ENCODE results near the gene SULT4A1. TPM values are rescaled to one million over a fixed set of nuclear protein-coding genes. Genes with fewer than 3 reads are reported as not detected.
"Not testable (repeated sequence)": the region's sequence is repeated elsewhere in the genome, so short reads cannot be mapped to it uniquely, and the experiment has no call there.

Gene SULT4A1
- total RNA-seq, 2 donors from 2014 or later = 0.26 TPM; not detected in 1

GRCh38 chr22:43904412-43904811 is 42.1 kb upstream of the SULT4A1 start:
- 23 to 47% methylated on average over 6 to 12 of the region's 12 CpGs for WGBS, 2 donors
- H3K4me3 ChIP-seq; intact Hi-C loops (cut with DNase I); H3K4me1 ChIP-seq; ATAC-seq; H3K36me3 ChIP-seq (replicated peaks in 1 of 2; ENCODE audit: insufficient read depth in 1 of 2, low read depth in 2 of 2); H3K27ac ChIP-seq; H3K27me3 ChIP-seq; H3K9me3 ChIP-seq: not testable (repeated sequence)
- DNase-seq = peak; percentile 26 to 58 (median 53)
- TF ChIP-seq, protein P1, sequence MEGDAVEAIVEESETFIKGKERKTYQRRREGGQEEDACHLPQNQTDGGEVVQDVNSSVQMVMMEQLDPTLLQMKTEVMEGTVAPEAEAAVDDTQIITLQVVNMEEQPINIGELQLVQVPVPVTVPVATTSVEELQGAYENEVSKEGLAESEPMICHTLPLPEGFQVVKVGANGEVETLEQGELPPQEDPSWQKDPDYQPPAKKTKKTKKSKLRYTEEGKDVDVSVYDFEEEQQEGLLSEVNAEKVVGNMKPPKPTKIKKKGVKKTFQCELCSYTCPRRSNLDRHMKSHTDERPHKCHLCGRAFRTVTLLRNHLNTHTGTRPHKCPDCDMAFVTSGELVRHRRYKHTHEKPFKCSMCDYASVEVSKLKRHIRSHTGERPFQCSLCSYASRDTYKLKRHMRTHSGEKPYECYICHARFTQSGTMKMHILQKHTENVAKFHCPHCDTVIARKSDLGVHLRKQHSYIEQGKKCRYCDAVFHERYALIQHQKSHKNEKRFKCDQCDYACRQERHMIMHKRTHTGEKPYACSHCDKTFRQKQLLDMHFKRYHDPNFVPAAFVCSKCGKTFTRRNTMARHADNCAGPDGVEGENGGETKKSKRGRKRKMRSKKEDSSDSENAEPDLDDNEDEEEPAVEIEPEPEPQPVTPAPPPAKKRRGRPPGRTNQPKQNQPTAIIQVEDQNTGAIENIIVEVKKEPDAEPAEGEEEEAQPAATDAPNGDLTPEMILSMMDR (IDR thresholded peaks at IDR 0.05) = peak in 3 of 7 experiments; percentile 3 to 23 (median 10)

GRCh38 chr22:43903033-43903432 is 40.7 kb upstream of the SULT4A1 start:
- WGBS, 2 donors = 57 to 60% methylated on average over 10 to 12 of the region's 12 CpGs
- H3K9me3 ChIP-seq; DNase-seq; H3K4me1 ChIP-seq; H3K4me3 ChIP-seq; intact Hi-C loops (cut with DNase I); H3K27ac ChIP-seq; H3K36me3 ChIP-seq (replicated peaks in 1 of 2; ENCODE audit: insufficient read depth in 1 of 2, low read depth in 2 of 2); H3K27me3 ChIP-seq; ATAC-seq: not testable (repeated sequence)

DNA sequence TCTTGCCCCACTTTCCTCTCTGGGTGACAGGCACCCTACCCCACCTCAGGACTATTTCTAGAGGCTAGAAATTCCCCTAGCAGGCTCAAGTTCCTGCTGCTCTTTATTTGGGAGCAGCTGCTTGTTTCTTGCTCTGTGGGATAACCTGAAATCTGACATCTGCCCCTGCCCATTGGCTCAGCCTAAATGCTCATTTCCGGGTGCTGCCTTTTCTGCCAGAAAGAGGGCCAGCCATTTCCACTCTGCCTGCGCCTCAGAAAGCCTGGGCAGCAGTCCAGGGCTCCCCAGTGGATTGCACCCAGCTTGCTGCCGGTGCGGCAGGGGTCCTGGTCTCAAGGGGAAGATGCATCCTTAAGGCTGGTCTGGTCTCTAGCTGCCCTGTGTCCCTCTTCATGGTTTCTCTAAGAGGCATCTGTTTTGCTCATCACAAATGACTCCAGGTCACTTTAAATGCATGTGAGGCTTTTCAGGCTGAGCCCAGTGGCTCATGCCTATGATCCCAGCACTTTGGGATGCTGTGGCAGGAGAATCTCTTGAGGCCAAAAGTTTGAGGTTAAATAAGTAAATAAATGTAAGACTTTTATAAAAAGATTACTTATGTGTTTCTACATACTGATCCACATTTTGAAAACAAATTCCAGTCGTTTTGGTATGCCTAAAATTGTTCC is 39.8 kb upstream of the SULT4A1 start:
- TF ChIP-seq POLR2A (IDR thresholded peaks at IDR 0.05) = no peak
- TF ChIP-seq, protein P1 (IDR thresholded peaks at IDR 0.05) = no peak
- Histone ChIP-seq H3K9me3 (no peaks in the 10 kb centered on the region), H3K27ac (no peak overlapping the region), H3K27me3 (no peaks in the 10 kb centered on the region), H3K4me3 (no peak overlapping the region), H3K4me1 (no peaks in the 10 kb centered on the region), H3K36me3 (replicated peaks in 1 of 2; ENCODE audit: insufficient read depth in 1 of 2, low read depth in 2 of 2) (no peaks in the 10 kb centered on the region)
- WGBS, 2 donors = 19 to 57% methylated on average over 1 to 5 of the region's 5 CpGs
- intact Hi-C loops (cut with DNase I) = no loop called here
- ATAC-seq (no peak), DNase-seq (no peak)

DNA sequence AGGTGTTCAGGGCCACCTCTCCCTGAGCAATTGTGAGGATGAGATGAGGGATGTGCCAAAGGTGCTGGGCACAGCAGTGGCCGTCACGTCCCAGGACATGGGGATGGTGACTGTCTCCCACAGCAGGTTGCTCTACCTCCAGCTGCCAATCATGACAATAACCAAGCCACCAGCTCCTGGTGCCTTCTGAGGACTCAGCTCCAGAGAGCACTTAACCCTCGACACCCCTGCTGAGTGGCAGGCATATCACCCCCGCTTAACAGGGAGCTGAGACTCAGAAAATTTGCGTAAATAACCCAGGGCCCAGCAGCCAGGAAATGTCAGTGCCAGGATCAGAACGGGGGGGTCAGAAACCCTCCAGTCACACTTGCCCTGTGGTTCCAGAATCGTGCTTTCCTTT is 37.9 kb upstream of the SULT4A1 start:
- ATAC-seq (no peak), DNase-seq (no peak)
- Histone ChIP-seq H3K9me3 (no peaks in the 10 kb centered on the region), H3K27me3 (no peaks in the 10 kb centered on the region), H3K36me3 (replicated peaks in 1 of 2; ENCODE audit: insufficient read depth in 1 of 2, low read depth in 2 of 2) (no peaks in the 10 kb centered on the region), H3K4me3 (no peak overlapping the region), H3K4me1 (no peaks in the 10 kb centered on the region), H3K27ac (no peak overlapping the region)
- intact Hi-C loops (cut with DNase I) = no loop called here
- no peak for TF ChIP-seq POLR2A (IDR thresholded peaks at IDR 0.05)
- TF ChIP-seq, protein P1 (IDR thresholded peaks at IDR 0.05) = no peak
- 29 to 44% methylated on average over 5 to 7 of the region's 7 CpGs for WGBS, 2 donors

- no peaks in the 10 kb centered on the region for H3K9me3 ChIP-seq
- WGBS, 2 donors = 31 to 39% methylated on average over 8 to 12 of the region's 12 CpGs
- no peaks in the 10 kb centered on the region for H3K4me1 ChIP-seq
- no peaks in the 10 kb centered on the region for H3K36me3 ChIP-seq (replicated peaks in 1 of 2; ENCODE audit: insufficient read depth in 1 of 2, low read depth in 2 of 2)
- H3K27ac ChIP-seq = no peak overlapping the region
- no peak for TF ChIP-seq POLR2A (IDR thresholded peaks at IDR 0.05)
- TF ChIP-seq, protein P1 (IDR thresholded peaks at IDR 0.05) = no peak
- no peaks in the 10 kb centered on the region for H3K27me3 ChIP-seq
- H3K4me3 ChIP-seq = no peak overlapping the region
- intact Hi-C loops (cut with DNase I) = no loop called here
- ATAC-seq (no peak), DNase-seq (no peak)
Measured at GRCh38 chr22:43897751-43898261, 35.5 kb upstream of the SULT4A1 start.

Measured in body of pancreas (tissue), 4 donors.